ENCODE data around the gene CDC37L1. TPM values are rescaled to one million over a fixed set of nuclear protein-coding genes. Genes with fewer than 3 reads are reported as not detected.

CDC37L1 gene
- polyA plus RNA-seq, 3 donors from 2014 or later = 8.4 to 11.6 (median 11.0) TPM

DNA sequence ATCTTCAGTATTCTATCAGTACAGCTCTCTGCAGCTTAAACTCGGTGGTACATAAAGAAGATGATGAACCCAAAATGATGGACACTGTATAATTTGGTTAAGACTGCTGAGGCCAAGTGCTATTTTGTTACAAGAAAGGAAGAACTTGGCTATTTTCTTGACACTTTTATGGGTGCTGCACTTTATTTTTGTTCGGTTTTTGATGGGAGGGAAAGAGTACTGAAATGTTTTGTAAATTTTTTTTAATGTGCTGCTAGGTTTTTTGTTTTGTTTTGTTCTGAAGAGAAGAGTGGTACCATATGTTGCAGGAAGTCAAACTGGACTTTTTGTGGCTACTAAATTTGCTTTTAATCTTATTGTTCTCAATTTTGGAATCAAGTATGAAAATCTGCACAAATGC is 26.7 kb downstream of the CDC37L1 start:
- no peak for DNase-seq
- Mint-ChIP-seq H3K36me3 (peaks cover 19 to 47% (median 19%) of the 10 kb centered on the region in 3 donors), H3K9me3 (no peaks in the 10 kb centered on the region), H3K27ac (peak overlapping the region in 4 of 6 donors; percentile 18 to 61 (median 55)), H3K4me3 (no peak overlapping the region), H3K27me3 (ENCODE audit: low read depth in 3 of 3) (peaks cover 0 to 2% (median 0%) of the 10 kb centered on the region in 3 donors), H3K4me1 (no peaks in the 10 kb centered on the region)

DNA sequence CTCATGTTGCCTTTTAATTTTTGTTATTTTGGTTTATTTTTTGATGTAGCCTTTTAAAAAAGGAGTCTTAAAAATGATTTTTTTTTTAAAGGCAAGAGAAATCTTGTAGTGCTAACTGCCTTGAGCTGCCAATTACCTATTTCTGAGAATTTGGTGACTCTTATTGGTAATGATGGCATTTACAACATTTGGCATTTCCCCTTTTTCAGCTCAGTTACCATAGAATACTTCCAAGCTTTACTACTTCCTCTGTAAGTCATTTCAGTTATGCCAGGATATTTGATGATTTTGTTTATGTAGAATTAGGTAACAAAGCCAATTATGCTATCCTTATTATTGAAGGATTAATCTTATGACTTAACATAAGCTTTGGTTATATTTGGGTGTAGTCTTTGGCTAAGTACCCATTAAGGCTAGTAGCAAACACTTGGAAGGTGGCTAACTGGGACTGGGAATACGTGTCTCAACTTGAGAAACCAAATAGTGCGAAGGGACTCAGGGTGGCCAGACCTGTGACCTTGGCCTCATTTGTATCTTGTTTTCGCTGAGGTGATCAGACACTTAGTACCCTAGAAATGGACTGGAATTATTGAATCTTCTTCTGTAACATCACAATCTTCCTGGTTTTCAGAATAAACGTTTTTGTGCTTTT is 27.7 kb downstream of the CDC37L1 start:
- Mint-ChIP-seq H3K4me1 (no peaks in the 10 kb centered on the region), H3K27ac (peak overlapping the region in 3 of 6 donors; percentile 8 to 29 (median 27)), H3K4me3 (no peak overlapping the region), H3K27me3 (ENCODE audit: low read depth in 3 of 3) (peaks cover 0 to 2% (median 0%) of the 10 kb centered on the region in 3 donors), H3K9me3 (no peaks in the 10 kb centered on the region), H3K36me3 (peaks cover 12 to 45% (median 19%) of the 10 kb centered on the region in 3 donors)
- no peak for DNase-seq

GRCh38 chr9:4709380-4709779 is 30.0 kb downstream of the CDC37L1 start:
- H3K27me3 Mint-ChIP-seq (ENCODE audit: low read depth in 3 of 3) = peaks cover 0 to 2% (median 0%) of the 10 kb centered on the region in 3 donors
- no peak for DNase-seq
- H3K4me3 Mint-ChIP-seq = no peak overlapping the region
- H3K9me3 Mint-ChIP-seq = no peaks in the 10 kb centered on the region
- H3K36me3 Mint-ChIP-seq = peaks cover 10 to 31% (median 14%) of the 10 kb centered on the region in 3 donors
- peak overlapping the region in 2 of 6 donors; percentile 33 to 48 for H3K27ac Mint-ChIP-seq
- no peaks in the 10 kb centered on the region for H3K4me1 Mint-ChIP-seq

- peak overlapping the region in 4 of 6 donors; percentile 1 to 19 (median 4) for H3K27ac Mint-ChIP-seq
These were observed 34.5 kb downstream of the CDC37L1 start for GRCh38 chr9:4713849-4714248.

GRCh38 chr9:4714266-4715016 is 35.1 kb downstream of the CDC37L1 start:
- no peaks in the 10 kb centered on the region for H3K9me3 Mint-ChIP-seq
- peak overlapping the region in 2 of 6 donors; percentile 1 for H3K27ac Mint-ChIP-seq
- H3K36me3 Mint-ChIP-seq = peaks cover 3 to 36% (median 17%) of the 10 kb centered on the region in 3 donors
- no peak for DNase-seq
- peaks cover 0 to 4% (median 0%) of the 10 kb centered on the region in 3 donors for H3K27me3 Mint-ChIP-seq (ENCODE audit: low read depth in 3 of 3)
- H3K4me3 Mint-ChIP-seq = no peak overlapping the region
- no peaks in the 10 kb centered on the region for H3K4me1 Mint-ChIP-seq

More at GRCh38 chr9:4713849-4714248, 34.5 kb downstream of the CDC37L1 start:
- no peak for DNase-seq
- Mint-ChIP-seq H3K4me3 (no peak overlapping the region), H3K4me1 (no peaks in the 10 kb centered on the region), H3K9me3 (no peaks in the 10 kb centered on the region), H3K36me3 (peaks cover 7 to 37% (median 23%) of the 10 kb centered on the region in 3 donors), H3K27me3 (ENCODE audit: low read depth in 3 of 3) (peaks cover 0 to 2% (median 0%) of the 10 kb centered on the region in 3 donors)

GRCh38 chr9:4716163-4716562 is 36.8 kb downstream of the CDC37L1 start:
- H3K9me3 Mint-ChIP-seq = no peaks in the 10 kb centered on the region
- no peak overlapping the region for H3K4me3 Mint-ChIP-seq
- DNase-seq = no peak
- no peak overlapping the region for H3K27ac Mint-ChIP-seq
- H3K36me3 Mint-ChIP-seq = peaks cover 3 to 39% (median 20%) of the 10 kb centered on the region in 3 donors
- no peaks in the 10 kb centered on the region for H3K4me1 Mint-ChIP-seq
- peaks cover 0 to 1% (median 0%) of the 10 kb centered on the region in 3 donors for H3K27me3 Mint-ChIP-seq (ENCODE audit: low read depth in 3 of 3)

GRCh38 chr9:4717815-4718214 is 38.4 kb downstream of the CDC37L1 start:
- no peaks in the 10 kb centered on the region for H3K4me1 Mint-ChIP-seq
- no peak overlapping the region for H3K27ac Mint-ChIP-seq
- no peaks in the 10 kb centered on the region for H3K9me3 Mint-ChIP-seq
- no peak overlapping the region for H3K4me3 Mint-ChIP-seq
- DNase-seq = no peak
- peaks cover 3 to 32% (median 20%) of the 10 kb centered on the region in 3 donors for H3K36me3 Mint-ChIP-seq
- H3K27me3 Mint-ChIP-seq (ENCODE audit: low read depth in 3 of 3) = peaks cover 0 to 1% (median 0%) of the 10 kb centered on the region in 3 donors

DNA sequence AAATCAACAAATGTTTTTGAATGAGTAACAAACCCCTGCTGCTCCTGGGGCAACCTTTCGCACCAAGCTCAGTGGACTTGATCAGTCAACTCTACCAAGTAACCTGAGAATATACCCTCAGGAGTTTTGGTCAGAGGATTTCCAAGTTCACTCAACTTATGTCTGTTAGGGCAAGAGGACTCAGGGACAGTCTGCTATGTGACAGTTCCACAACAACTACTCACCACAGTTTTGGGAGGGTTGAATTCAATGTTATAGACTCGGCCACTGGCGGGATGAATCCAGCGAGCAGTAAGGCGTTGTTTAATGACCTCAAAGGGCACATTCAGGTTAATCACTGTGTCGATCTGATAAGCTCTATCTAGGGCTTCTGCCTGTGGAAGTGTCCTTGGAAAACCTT is 39.5 kb downstream of the CDC37L1 start:
- Mint-ChIP-seq H3K4me1 (peaks cover 0 to 2% of the 10 kb centered on the region in 2 donors), H3K27me3 (ENCODE audit: low read depth in 3 of 3) (peaks cover 0 to 1% (median 0%) of the 10 kb centered on the region in 3 donors), H3K4me3 (no peak overlapping the region), H3K36me3 (peaks cover 3 to 34% (median 20%) of the 10 kb centered on the region in 3 donors), H3K9me3 (no peaks in the 10 kb centered on the region), H3K27ac (peak overlapping the region in 1 of 6 donors; percentile 32)
- DNase-seq = no peak

GRCh38 chr9:4721736-4722135 is 42.4 kb downstream of the CDC37L1 start:
- H3K27ac Mint-ChIP-seq = peak overlapping the region in 1 of 6 donors; percentile 23

GRCh38 chr9:4725706-4726442 is 46.5 kb downstream of the CDC37L1 start:
- no peak for DNase-seq
- Mint-ChIP-seq H3K36me3 (peaks cover 0 to 9% (median 0%) of the 10 kb centered on the region in 3 donors), H3K9me3 (no peaks in the 10 kb centered on the region), H3K27me3 (ENCODE audit: low read depth in 3 of 3) (no peaks in the 10 kb centered on the region), H3K27ac (no peak overlapping the region), H3K4me3 (no peak overlapping the region), H3K4me1 (peaks cover 19 to 38% of the 10 kb centered on the region in 2 donors)

More at GRCh38 chr9:4721736-4722135, 42.4 kb downstream of the CDC37L1 start:
- no peak for DNase-seq
- H3K27me3 Mint-ChIP-seq (ENCODE audit: low read depth in 3 of 3) = peaks cover 0 to 1% (median 0%) of the 10 kb centered on the region in 3 donors
- no peak overlapping the region for H3K4me3 Mint-ChIP-seq
- H3K4me1 Mint-ChIP-seq = peaks cover 10 to 19% of the 10 kb centered on the region in 2 donors
- peaks cover 3 to 29% (median 11%) of the 10 kb centered on the region in 3 donors for H3K36me3 Mint-ChIP-seq
- H3K9me3 Mint-ChIP-seq = no peaks in the 10 kb centered on the region

DNA sequence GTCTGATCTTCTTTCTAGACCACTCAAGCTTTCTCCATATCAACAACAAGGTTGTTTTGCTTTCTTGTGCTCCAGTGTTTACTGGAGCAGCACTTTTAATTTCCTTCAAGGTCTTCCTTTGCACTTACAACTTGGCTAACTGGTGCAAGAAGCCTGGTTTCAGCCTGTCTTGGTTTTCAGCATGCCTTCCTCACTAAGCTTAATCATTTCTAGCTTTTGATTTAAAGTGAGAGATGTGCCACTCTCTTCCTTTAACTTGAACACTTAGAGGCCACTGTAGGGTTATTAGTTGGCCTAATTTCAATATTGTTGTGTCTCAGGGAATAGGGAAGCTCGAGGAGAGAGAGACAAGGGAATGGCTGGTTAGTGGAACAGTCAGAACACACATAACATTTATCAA is 48.2 kb downstream of the CDC37L1 start:
- no peak overlapping the region for H3K4me3 Mint-ChIP-seq
- H3K36me3 Mint-ChIP-seq = peaks cover 0 to 9% (median 0%) of the 10 kb centered on the region in 3 donors
- DNase-seq = no peak
- peaks cover 29 to 49% of the 10 kb centered on the region in 2 donors for H3K4me1 Mint-ChIP-seq
- H3K9me3 Mint-ChIP-seq = no peaks in the 10 kb centered on the region
- H3K27me3 Mint-ChIP-seq (ENCODE audit: low read depth in 3 of 3) = no peaks in the 10 kb centered on the region
- peak overlapping the region in 1 of 6 donors; percentile 17 for H3K27ac Mint-ChIP-seq

DNA sequence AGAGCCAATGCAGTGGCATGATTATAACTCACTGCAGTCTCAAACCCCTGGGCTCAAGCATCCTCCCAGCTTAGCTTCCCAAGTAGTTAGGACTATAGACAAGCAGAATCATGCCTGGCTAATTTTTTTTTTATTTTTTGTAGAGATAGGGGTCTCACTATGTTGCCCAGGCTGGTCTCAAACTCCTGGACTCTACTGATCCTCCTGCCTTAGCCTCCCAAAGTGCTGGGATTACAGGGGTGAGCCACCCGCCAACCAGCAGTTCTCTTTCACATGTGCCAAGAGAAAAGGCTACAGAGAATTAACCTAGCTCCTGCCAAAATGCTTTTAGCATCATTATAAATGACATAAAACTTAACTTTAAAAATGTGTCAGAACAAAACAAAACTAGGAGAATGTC is 53.5 kb downstream of the CDC37L1 start:
- H3K36me3 Mint-ChIP-seq = peaks cover 0 to 4% (median 0%) of the 10 kb centered on the region in 3 donors
- no peak overlapping the region for H3K4me3 Mint-ChIP-seq
- peaks cover 0 to 2% (median 0%) of the 10 kb centered on the region in 3 donors for H3K27me3 Mint-ChIP-seq (ENCODE audit: low read depth in 3 of 3)
- H3K9me3 Mint-ChIP-seq = no peaks in the 10 kb centered on the region
- no peak for DNase-seq
- peaks cover 36 to 55% of the 10 kb centered on the region in 2 donors for H3K4me1 Mint-ChIP-seq
- H3K27ac Mint-ChIP-seq = peak overlapping the region in 3 of 6 donors; percentile 33 to 66 (median 34)

DNA sequence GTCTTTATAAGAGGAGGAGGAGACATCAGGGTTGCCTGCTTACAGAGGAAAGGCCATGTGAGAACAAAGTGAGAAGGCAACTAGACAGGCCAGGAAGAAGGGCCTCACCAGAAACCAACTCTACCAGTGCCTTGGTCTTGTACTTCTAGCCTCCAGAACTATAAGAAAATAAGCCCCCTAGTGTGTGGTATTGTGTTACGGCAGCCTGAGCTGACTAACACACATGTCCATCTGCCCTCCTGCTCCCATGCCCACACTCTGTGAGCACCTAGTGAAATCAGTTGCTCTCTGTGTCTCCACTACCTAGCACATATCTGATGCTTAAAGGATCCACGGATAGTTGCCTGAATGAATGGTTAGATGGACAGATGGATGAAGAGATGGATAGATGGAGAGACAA is 54.8 kb downstream of the CDC37L1 start:
- no peak overlapping the region for H3K27ac Mint-ChIP-seq
- H3K4me3 Mint-ChIP-seq = no peak overlapping the region
- peaks cover 0 to 2% (median 0%) of the 10 kb centered on the region in 3 donors for H3K27me3 Mint-ChIP-seq (ENCODE audit: low read depth in 3 of 3)
- DNase-seq = no peak
- H3K36me3 Mint-ChIP-seq = peaks cover 0 to 4% (median 0%) of the 10 kb centered on the region in 3 donors
- H3K4me1 Mint-ChIP-seq = peaks cover 44 to 64% of the 10 kb centered on the region in 2 donors
- no peaks in the 10 kb centered on the region for H3K9me3 Mint-ChIP-seq

Measured in immature natural killer cell (primary cell).